Upper lobe of left lung (tissue), 6 donors: ENCODE data around the gene DMD. TPM values are rescaled to one million over a fixed set of nuclear protein-coding genes. Genes with fewer than 3 reads are reported as not detected.

Experiments
- ATAC-seq, 2 donors: fragments of 200-7000 bp; cut with Tn5 transposase; one replicate each; pipeline ENCODE4 v1.9.1; 2022; ENCODE audit warnings: mild to moderate bottlenecking in 2 of 2, moderate library complexity in 2 of 2; ENCODE audit not compliant: low FRiP score in 2 of 2
- DNase-seq, 2 donors: peaks; one replicate each; pipeline ENCODE4 v3.0.0-alpha.2; 2019 to 2020
- H3K27ac ChIP-seq, 4 donors: fragments of 200-600 bp; sonication (generic); one replicate each; pipeline ENCODE4 v1.5.1; 2016 to 2019
- H3K27me3 ChIP-seq, 4 donors: fragments of 200-600 bp; sonication (generic); one replicate each; pipeline ENCODE4 v1.5.1; 2017 to 2019
- H3K36me3 ChIP-seq, 4 donors: fragments of 200-600 bp; sonication (generic); one replicate each; pipeline ENCODE4 v1.5.1; 2016 to 2019
- H3K4me1 ChIP-seq, 4 donors: fragments of 200-600 bp; sonication (generic); one replicate each; pipeline ENCODE4 v1.5.1; 2018 to 2019
- H3K4me3 ChIP-seq, 4 donors: fragments of 200-600 bp; sonication (generic); one replicate each; pipeline ENCODE4 v1.5.1; 2017 to 2019; ENCODE audit warnings: mild to moderate bottlenecking in 2 of 4, moderate library complexity in 1 of 4
- H3K9me3 ChIP-seq, 4 donors: fragments of 200-600 bp; sonication (generic); one replicate each; pipeline ENCODE4 v1.5.1; 2018 to 2019
- CTCF ChIP-seq, 6 experiments: fragments of 450-650 bp in 4 of 6; fragments of 200-600 bp in 2 of 6; sonication (generic) in 2 of 6; IDR thresholded peaks; one replicate each; pipeline ENCODE4 v1.5.1; 2016 to 2019; ENCODE audit warnings: antibody characterized with exemption in 6 of 6
- EP300 ChIP-seq, 4 donors: sonication (generic); formaldehyde crosslinking; IDR thresholded peaks; one replicate each; pipeline ENCODE4 v1.5.1; 2017; ENCODE audit warnings: antibody characterized with exemption in 4 of 4, control low read depth in 2 of 4
- POLR2A ChIP-seq, 4 donors: fragments of 450-650 bp; IDR thresholded peaks; one replicate each; pipeline ENCODE4 v1.5.1; 2016 to 2017; ENCODE audit warnings: antibody characterized with exemption in 4 of 4, mild to moderate bottlenecking in 2 of 4
- POLR2AphosphoS5 ChIP-seq, 2 donors: sonication (generic); formaldehyde crosslinking; IDR thresholded peaks; one replicate each; pipeline ENCODE4 v1.5.1; 2017; ENCODE audit warnings: antibody characterized with exemption in 2 of 2
- whole genome bisulfite sequencing, 2 donors: methylation state at CpG; one replicate each; pipeline ENCODE4 v1.1.5; 2017 to 2018; 5-methylcytosine and 5-hydroxymethylcytosine counted together
- total RNA-seq, 6 donors: library from RNA; depleted of rRNA in 4 of 6; stranded (reverse); fragments of >200 nt in 4 of 6; gene quantifications; one replicate each; pipeline versions ENCODE4 v1.1.0 to v1.2.1, GENCODE V29; 2016 to 2021
- donor health status: DM: no; HTN: no; CAD: no; lungs with moderate emphysema.
- donor health status: DM: no; HTN: yes; CAD: no; lungs with severe emphysema.

DMD gene
- total RNA-seq, 6 donors from 2014 or later, result 12.5 to 37.0 (median 24.0) TPM

- Histone ChIP-seq H3K4me1 (no peaks in the 10 kb centered on the region), H3K27ac (no peak overlapping the region), H3K9me3 (no peaks in the 10 kb centered on the region), H3K36me3 (no peaks in the 10 kb centered on the region), H3K27me3 (no peaks in the 10 kb centered on the region), H3K4me3 (no peak overlapping the region)
- 75 to 84% methylated on average over 5 of the region's 5 CpGs for WGBS, 2 donors
- TF ChIP-seq POLR2AphosphoS5 (IDR thresholded peaks at IDR 0.05) (no peak), POLR2A (IDR thresholded peaks at IDR 0.05) (no peak), EP300 (IDR thresholded peaks at IDR 0.05) (no peak), CTCF (IDR thresholded peaks at IDR 0.05) (no peak)
- DNase-seq (no peak), ATAC-seq (no peak)
These were observed 686.1 kb downstream of the DMD start for GRCh38 chrX:32525234-32525633.

GRCh38 chrX:32524385-32524784 lies 687.0 kb downstream of the DMD start:
- H3K27ac ChIP-seq, result no peak overlapping the region
- DNase-seq, result no peak
- no peak for ATAC-seq
- H3K27me3 ChIP-seq, result no peaks in the 10 kb centered on the region
- no peaks in the 10 kb centered on the region for H3K36me3 ChIP-seq
- 74 to 86% methylated on average over 2 of the region's 2 CpGs for WGBS, 2 donors
- H3K4me3 ChIP-seq, result no peak overlapping the region
- TF ChIP-seq CTCF (IDR thresholded peaks at IDR 0.05) (no peak), EP300 (IDR thresholded peaks at IDR 0.05) (no peak), POLR2A (IDR thresholded peaks at IDR 0.05) (no peak), POLR2AphosphoS5 (IDR thresholded peaks at IDR 0.05) (no peak)
- no peaks in the 10 kb centered on the region for H3K9me3 ChIP-seq
- no peaks in the 10 kb centered on the region for H3K4me1 ChIP-seq

GRCh38 chrX:32520789-32521188 lies 690.6 kb downstream of the DMD start:
- DNase-seq (no peak), ATAC-seq (no peak)
- no peaks in the 10 kb centered on the region for H3K27me3 ChIP-seq
- H3K27ac ChIP-seq, result no peak overlapping the region
- H3K36me3 ChIP-seq, result no peaks in the 10 kb centered on the region
- no peaks in the 10 kb centered on the region for H3K9me3 ChIP-seq
- 79 to 92% methylated on average over 2 of the region's 2 CpGs for WGBS, 2 donors
- H3K4me3 ChIP-seq, result no peak overlapping the region
- no peaks in the 10 kb centered on the region for H3K4me1 ChIP-seq
- TF ChIP-seq EP300 (IDR thresholded peaks at IDR 0.05) (no peak), CTCF (IDR thresholded peaks at IDR 0.05) (no peak), POLR2A (IDR thresholded peaks at IDR 0.05) (no peak), POLR2AphosphoS5 (IDR thresholded peaks at IDR 0.05) (no peak)

- Histone ChIP-seq H3K4me1 (no peaks in the 10 kb centered on the region), H3K36me3 (no peaks in the 10 kb centered on the region), H3K27ac (no peak overlapping the region), H3K4me3 (no peak overlapping the region), H3K9me3 (no peaks in the 10 kb centered on the region), H3K27me3 (no peaks in the 10 kb centered on the region)
- TF ChIP-seq POLR2AphosphoS5 (IDR thresholded peaks at IDR 0.05) (no peak), POLR2A (IDR thresholded peaks at IDR 0.05) (no peak), EP300 (IDR thresholded peaks at IDR 0.05) (no peak), CTCF (IDR thresholded peaks at IDR 0.05) (no peak)
- 69 to 79% methylated on average over 5 of the region's 5 CpGs for WGBS, 2 donors
- ATAC-seq, result no peak
- DNase-seq, result no peak
These were observed 696.4 kb downstream of the DMD start for GRCh38 chrX:32514986-32515385.

GRCh38 chrX:32501606-32502005 lies 709.7 kb downstream of the DMD start:
- H3K4me1 ChIP-seq, result no peaks in the 10 kb centered on the region
- no peak for TF ChIP-seq CTCF (IDR thresholded peaks at IDR 0.05)
- no peak for TF ChIP-seq POLR2AphosphoS5 (IDR thresholded peaks at IDR 0.05)
- 54 to 64% methylated on average over 3 of the region's 3 CpGs for WGBS, 2 donors
- ATAC-seq (no peak), DNase-seq (no peak)
- no peak overlapping the region for H3K27ac ChIP-seq
- H3K9me3 ChIP-seq, result no peaks in the 10 kb centered on the region
- H3K36me3 ChIP-seq, result no peaks in the 10 kb centered on the region
- H3K4me3 ChIP-seq, result no peak overlapping the region
- no peaks in the 10 kb centered on the region for H3K27me3 ChIP-seq
